ENCODE data around the gene BLTP3A.

BLTP3A gene

DNA sequence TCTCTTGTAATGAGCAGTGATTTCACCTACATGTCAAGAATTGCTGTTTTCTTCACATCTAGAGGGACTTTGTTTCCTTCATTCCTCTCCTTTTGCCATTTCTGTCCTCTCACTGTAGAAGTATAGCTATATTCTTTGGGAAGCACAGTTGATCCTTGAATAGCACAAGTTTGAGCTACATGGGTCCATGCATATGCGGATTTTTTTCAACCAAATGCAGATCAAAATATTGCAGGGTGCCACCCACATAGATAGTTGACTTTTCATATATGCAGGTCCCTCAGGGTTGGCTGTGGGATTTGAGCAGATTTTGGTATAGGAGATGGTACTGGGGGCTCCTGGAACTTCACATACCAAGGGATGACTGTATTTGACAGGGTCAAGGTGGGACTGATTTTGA, 41.1 kb downstream of the BLTP3A start:
- DNase-seq, result no peak

DNA sequence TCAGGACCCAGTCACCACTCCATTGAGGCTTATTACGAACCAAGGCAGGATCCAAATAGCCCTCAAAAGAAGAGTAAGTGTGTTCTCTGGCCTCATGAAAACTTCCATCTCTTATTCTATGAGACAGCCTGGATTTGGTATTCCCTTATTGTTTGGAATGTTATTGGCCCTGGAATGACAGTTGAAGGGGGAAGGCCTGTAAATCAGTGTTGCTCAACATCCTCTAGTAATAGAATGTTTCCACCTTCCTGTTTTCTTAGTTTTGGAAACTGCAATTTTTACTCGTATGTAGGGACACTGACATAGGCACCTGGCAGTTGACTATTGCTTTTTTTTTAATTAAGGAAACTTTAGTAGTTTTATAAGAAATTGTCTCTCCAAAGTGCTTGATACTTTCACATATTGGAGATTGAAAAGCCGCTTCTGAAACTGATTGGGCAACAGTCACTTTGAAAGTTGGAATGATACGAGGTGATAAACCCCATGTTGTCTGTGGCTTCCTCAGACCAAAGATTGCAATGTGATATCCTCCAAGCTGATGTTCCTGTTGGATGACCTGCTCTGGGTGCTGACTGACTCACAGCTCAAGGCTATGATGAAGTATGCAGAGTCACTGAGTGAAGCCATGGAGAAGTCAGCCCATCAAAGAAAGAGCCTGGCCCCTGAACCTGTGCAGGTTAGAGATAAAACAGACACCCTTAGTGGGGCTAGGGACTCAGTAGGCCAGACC, 43.1 kb downstream of the BLTP3A start:
- DNase-seq, result peak; percentile 22 to 46

DNA sequence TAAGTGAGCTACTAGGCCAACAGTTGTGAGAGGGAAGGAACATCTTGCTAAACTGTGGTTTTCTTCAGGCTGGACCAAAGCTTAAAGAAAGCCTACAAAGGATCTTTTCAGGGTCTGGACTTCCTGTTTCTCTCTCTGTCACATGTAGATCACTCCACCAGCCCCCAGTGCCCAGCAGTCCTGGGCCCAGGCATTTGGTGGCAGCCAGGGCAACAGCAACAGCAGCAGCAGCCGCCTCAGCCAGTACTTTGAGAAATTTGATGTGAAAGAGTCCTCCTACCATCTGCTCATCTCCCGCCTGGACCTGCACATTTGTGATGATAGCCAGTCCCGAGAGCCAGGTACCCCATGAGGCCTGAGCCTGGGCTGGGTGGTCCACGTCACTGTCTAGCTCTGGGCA, 44.1 kb downstream of the BLTP3A start:
- DNase-seq, result peak; percentile 27 to 37

DNA sequence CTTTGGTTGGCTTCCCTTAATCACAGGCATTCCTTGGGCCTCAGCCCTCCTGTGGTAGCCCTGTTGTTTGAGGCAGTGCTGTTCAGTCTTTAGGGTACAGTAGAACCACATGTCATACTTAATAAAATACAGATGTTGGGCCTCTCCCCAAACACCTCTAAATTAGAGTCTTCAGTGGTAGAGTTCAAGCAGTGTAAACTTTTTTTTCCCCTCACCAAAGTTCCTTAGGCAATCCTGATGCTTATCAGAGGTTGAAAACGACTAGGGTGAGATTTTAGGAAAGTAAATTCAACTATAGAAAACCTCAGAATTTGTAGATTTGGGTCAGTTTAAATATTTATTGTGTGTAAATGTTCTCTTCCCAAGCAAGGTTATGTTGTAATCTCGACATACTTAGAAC, 44.6 kb downstream of the BLTP3A start:
- DNase-seq, result no peak

DNA sequence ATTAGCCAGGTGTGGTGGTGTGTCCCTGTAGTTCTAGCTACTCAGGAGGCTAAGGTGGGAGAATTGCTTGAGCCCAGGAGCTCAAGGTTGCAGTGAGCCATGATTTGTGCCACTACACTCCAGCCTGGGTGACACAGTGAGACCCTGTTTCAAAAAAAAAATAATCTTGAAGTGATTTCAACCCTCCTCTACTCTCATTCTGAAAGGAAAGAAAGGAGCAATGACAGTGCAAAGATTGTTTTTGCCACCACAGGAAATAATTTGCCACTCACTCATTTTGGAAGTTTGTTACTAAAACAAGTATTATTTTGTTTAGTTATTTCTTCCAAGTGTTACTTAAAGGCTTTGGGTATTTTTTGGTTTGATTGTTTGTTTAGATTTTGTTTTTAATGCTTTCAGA, 45.6 kb downstream of the BLTP3A start:
- no peak for DNase-seq

DNA sequence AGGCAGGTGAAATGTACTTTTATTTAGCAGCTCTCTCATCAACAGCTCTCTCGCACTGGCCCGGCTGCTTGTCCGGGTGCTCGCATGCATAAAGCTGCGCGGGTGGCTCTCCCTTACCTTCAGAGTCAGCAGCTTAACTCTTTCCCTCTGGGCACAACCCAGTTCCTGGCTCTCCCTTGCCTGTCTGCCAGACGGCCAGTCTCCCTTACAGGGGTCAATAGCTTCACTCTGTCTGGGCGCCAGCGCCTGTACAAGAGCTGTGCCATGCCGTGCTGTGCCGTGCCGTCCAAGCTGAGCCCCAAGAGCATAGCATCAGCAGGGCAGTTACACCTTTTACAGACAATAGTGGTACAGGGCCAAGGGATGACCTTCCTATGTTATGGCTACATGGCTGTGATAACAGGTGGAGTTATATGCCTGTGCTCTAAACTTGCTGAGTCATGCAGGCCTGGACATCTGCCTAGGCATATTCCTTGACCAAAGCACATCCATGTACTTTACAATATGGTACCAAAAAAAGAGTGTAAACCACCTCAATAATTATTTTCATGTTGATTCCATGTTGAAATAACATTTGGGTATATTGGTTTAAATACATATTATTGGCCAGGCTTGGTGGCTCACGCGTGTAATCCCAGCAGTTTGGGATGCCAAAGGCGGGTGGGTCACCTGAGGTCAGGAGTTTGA, 47.9 kb downstream of the BLTP3A start:
- no peak for DNase-seq
